HG03280 (cell line): ENCODE data around the gene PCK2.
"Not testable (repeated sequence)": the region's sequence is repeated elsewhere in the genome, so short reads cannot be mapped to it uniquely, and the experiment has no call there.

ENCODE experiments used
- ATAC-seq: cut with Tn5 transposase; IDR thresholded peaks from one replicate; pipeline ENCODE4 v1.9.1; 2021; ENCODE audit warnings: mild to moderate bottlenecking, moderate library complexity; ENCODE audit not compliant: unreplicated experiment

PCK2 gene

GRCh38 chr14:24093901-24094840 lies at the start of gene PCK2:
PCK2 (plus strand) TSS chr14:24094311; CDS start chr14:24094406, 95 bp downstream.
- ATAC-seq: peak; percentile 55

GRCh38 chr14:24049002-24049401 lies 45.1 kb upstream of the PCK2 start:
- ATAC-seq: not testable (repeated sequence)

GRCh38 chr14:24050753-24051152 lies 43.4 kb upstream of the PCK2 start:
- not testable (repeated sequence) for ATAC-seq

- peak; percentile 29 for ATAC-seq
These were observed 42.8 kb upstream of the PCK2 start for GRCh38 chr14:24051176-24051788.

GRCh38 chr14:24051789-24052655 lies 42.1 kb upstream of the PCK2 start, which contains the start of gene CARMIL3:
CARMIL3 (plus strand) TSS chr14:24052009; CDS start chr14:24052154, 145 bp downstream.
- ATAC-seq: peak; percentile 79

- no peak for ATAC-seq
These were observed 41.2 kb upstream of the PCK2 start for GRCh38 chr14:24052656-24053547.

- ATAC-seq: no peak
These were observed 40.4 kb upstream of the PCK2 start for GRCh38 chr14:24053548-24054323.

GRCh38 chr14:24054324-24054641 lies 39.8 kb upstream of the PCK2 start:
- ATAC-seq: no peak

- no peak for ATAC-seq
These were observed 39.5 kb upstream of the PCK2 start for GRCh38 chr14:24054646-24055045.

GRCh38 chr14:24055971-24056799 lies 37.9 kb upstream of the PCK2 start:
- no peak for ATAC-seq

GRCh38 chr14:24056800-24057184 lies 37.3 kb upstream of the PCK2 start:
- no peak for ATAC-seq

- ATAC-seq: no peak
These were observed 36.8 kb upstream of the PCK2 start for GRCh38 chr14:24057271-24057670.

GRCh38 chr14:24057867-24058259 lies 36.2 kb upstream of the PCK2 start:
- ATAC-seq: peak; percentile 14

- peak; percentile 58 for ATAC-seq
These were observed 35.7 kb upstream of the PCK2 start for GRCh38 chr14:24058260-24058950.

GRCh38 chr14:24058951-24059475 lies 35.1 kb upstream of the PCK2 start:
- ATAC-seq: no peak

- no peak for ATAC-seq
These were observed 34.2 kb upstream of the PCK2 start for GRCh38 chr14:24059841-24060388.

- ATAC-seq: no peak
These were observed 33.7 kb upstream of the PCK2 start for GRCh38 chr14:24060443-24060842.
